HUES6 (cell line): ENCODE results near the gene ASB1.
A peak's percentile ranks its signal among the peaks of the same experiment; 100 is the strongest.

Experiments used
- H3K27ac ChIP-seq: 2 replicates; pipeline ENCODE4 v1.7.0; 2013; ENCODE audit warnings: low read depth, mild to moderate bottlenecking, low read length, inconsistent platforms
- H3K27me3 ChIP-seq: 2 replicates; pipeline ENCODE4 v1.6.1; 2013; ENCODE audit warnings: low read length; ENCODE audit not compliant: control insufficient read depth, insufficient read depth
- H3K36me3 ChIP-seq: 2 replicates; pipeline ENCODE4 v1.6.1; 2013; ENCODE audit warnings: low read length; ENCODE audit not compliant: control insufficient read depth, insufficient read depth
- H3K4me1 ChIP-seq: 2 replicates; pipeline ENCODE4 v1.6.1; 2013; ENCODE audit warnings: low read length; ENCODE audit not compliant: control insufficient read depth, insufficient read depth
- H3K4me3 ChIP-seq: 2 replicates; pipeline ENCODE4 v1.5.1; 2013; ENCODE audit warnings: low read depth, low read length
- H3K9ac ChIP-seq: one replicate; pipeline ENCODE4 v1.6.1; 2013; ENCODE audit warnings: mild to moderate bottlenecking, low read length
- H3K9me3 ChIP-seq: 2 replicates; pipeline ENCODE4 v1.6.1; 2013; ENCODE audit warnings: low read depth, low read length; ENCODE audit not compliant: control insufficient read depth, insufficient read depth

Gene ASB1

GRCh38 chr2:238425979-238426567 is 654 bp upstream of the ASB1 start:
- peak overlapping the region; percentile 95 for H3K27ac ChIP-seq
- no peaks in the 10 kb centered on the region for H3K27me3 ChIP-seq
- 0 out of 2 replicates have a peak, but pooled peaks cover 3% of the 10 kb centered on the region for H3K9me3 ChIP-seq
- H3K9ac ChIP-seq: peak overlapping the region; percentile 89
- peaks cover 19% of the 10 kb centered on the region for H3K4me1 ChIP-seq
- peaks cover 9% of the 10 kb centered on the region for H3K36me3 ChIP-seq
- peak overlapping the region; percentile 80 for H3K4me3 ChIP-seq

DNA sequence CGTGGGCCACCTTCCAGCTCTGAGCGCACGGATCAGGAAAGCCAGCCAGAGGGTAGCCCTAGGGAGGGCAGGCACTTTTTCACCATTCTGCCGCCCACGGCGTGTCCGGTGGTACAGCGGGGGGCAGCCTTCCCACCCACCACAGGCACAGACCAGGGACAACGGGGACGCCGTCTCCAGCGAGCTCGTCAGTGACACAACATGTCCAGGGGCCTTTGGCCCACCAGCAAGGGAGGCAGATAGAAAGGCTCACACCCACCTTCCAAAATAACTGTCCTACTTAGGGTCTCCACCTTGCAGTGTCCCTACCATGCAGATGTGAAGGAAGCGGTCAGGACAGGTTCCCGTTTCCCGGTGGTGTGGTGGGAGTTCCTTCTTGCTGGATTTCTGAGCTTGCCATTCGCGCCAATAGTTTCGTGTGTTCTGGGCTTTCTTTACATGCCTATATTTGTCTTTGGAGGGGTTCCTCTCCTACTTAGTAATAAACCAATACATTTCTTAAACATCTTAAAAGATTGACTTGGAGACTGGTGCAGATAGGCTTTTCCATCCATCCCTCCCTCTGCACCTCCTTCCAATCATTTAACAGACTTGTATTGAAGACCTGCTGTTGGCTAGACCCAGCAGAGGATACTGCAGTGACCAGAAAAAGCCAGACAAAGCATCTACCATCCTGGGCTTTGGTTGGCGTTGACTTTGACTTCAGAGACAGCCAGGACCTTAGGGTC is 872 bp downstream of the ASB1 start:
- Histone ChIP-seq H3K27me3 (no peaks in the 10 kb centered on the region), H3K4me3 (peak overlapping the region; percentile 80), H3K27ac (peak overlapping the region; percentile 95), H3K4me1 (peaks cover 8% of the 10 kb centered on the region; the same call in 1 of the 2 replicates), H3K36me3 (peaks cover 9% of the 10 kb centered on the region), H3K9me3 (0 out of 2 replicates have a peak, but pooled peaks cover 3% of the 10 kb centered on the region), H3K9ac (peak overlapping the region; percentile 89)

DNA sequence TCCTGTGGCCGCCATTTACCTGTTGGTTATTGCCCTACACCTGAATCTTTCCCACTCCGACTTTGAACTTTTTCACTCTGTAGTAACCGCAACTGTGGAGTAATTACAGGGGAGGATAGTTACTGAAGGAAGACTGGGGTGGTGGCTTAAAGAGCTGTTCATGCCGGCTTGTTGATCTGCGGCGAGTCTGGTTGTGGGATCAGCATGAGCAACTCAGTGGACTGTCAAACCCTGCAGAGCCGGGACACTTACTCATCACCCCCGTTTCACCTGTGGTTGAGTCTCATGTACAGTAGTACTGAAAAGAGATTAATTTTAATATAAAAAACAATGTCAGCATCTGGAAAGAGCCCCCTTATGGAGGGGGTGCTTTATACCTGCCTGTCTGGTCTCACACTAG is 2.1 kb downstream of the ASB1 start:
- Histone ChIP-seq H3K36me3 (peaks cover 15% of the 10 kb centered on the region), H3K27ac (no peak overlapping the region), H3K4me1 (peaks cover 8% of the 10 kb centered on the region; the same call in 1 of the 2 replicates), H3K9ac (no peak overlapping the region), H3K9me3 (0 out of 2 replicates have a peak, but pooled peaks cover 3% of the 10 kb centered on the region), H3K27me3 (no peaks in the 10 kb centered on the region), H3K4me3 (no peak overlapping the region)

DNA sequence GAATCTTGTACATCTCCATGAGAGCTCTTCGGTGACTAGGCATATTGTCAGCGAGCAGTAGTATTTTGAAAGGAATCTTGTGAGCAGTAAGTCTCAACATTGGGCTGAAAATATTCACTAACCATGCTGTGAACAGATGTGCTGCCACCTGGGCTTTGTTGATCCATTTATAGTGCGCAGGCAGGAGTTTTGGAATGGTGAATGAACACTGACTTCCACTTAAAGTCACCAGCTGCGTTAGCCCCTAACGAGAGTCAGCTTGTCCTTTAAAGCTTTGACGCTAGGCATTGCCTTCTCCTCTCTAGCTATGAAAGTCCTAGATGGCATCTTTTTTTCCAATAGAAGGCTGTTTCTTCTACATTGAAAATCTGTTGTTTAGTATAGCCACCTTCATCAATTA is 4.1 kb downstream of the ASB1 start:
- Histone ChIP-seq H3K27me3 (no peaks in the 10 kb centered on the region), H3K4me1 (peaks cover 3% of the 10 kb centered on the region; the same call in 1 of the 2 replicates), H3K27ac (no peak overlapping the region), H3K9ac (no peak overlapping the region), H3K36me3 (peaks cover 35% of the 10 kb centered on the region), H3K9me3 (0 out of 2 replicates have a peak, but pooled peaks cover 3% of the 10 kb centered on the region), H3K4me3 (no peak overlapping the region)

DNA sequence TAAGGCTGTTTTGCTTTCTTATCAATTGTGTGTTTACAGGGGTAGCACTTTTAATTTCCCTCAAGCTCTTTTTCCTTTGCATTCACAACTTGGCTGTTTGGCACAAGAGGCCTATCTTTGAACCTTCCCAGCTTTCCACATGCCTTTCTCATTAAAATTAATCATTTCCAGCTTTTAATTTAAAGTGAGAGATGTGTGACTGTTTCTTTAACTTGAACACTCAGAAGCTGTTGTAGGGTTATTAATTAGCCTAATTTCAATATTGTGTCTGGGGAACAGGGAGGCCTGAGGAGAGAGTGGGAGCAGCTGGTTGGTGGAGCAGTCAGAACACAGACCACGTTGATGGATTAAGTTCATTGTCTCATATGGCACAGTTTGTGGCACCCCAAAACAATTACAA is 4.7 kb downstream of the ASB1 start:
- Histone ChIP-seq H3K9ac (no peak overlapping the region), H3K4me1 (no peaks in the 10 kb centered on the region), H3K9me3 (0 out of 2 replicates have a peak, but pooled peaks cover 3% of the 10 kb centered on the region), H3K4me3 (no peak overlapping the region), H3K27ac (no peak overlapping the region), H3K36me3 (peaks cover 40% of the 10 kb centered on the region), H3K27me3 (no peaks in the 10 kb centered on the region)

GRCh38 chr2:238433300-238433915 is 6.7 kb downstream of the ASB1 start:
- H3K36me3 ChIP-seq: peaks cover 55% of the 10 kb centered on the region

DNA sequence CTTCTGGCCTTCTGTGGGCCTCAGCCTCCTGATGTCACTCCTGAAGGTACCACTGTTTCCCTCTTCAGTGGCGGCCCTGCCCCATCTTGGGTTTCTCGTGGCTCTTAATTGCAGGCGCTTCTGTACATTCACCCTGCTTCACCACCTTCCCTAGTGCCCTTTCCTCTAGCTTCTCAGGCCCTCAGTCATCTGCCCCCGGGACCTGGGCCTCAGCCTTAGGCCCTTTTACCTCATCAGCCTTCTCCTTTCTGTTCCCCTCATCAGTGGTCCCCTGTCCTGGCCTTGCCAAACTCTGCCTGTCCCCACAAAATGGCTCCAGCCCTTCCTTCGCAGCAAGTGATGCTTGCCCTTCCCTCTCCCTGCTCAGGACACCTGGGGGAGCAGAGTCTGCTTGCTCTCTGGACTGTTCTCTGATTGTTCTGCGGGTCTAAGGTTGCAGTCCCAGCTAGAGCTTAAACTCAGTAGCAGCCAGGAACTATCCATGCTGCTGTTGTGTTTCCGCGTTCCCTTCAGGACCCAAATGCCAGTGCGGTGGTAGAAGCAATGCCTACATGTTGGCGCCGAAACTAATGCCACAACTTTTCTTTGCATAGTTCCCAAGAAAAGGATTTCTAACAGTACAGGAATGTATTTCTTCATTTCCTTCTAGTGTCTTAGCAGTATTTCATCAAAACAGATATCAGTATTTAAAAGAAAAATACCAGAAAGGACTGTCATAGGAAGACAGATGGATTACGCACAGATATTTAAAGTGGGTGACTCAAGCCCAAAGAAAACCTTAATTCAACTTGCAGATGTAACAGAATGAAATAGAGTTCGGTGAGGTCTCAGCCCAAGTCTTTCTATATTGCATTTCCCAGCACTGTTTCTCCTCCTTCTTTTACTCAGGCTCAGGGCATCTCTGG is 7.5 kb downstream of the ASB1 start:
- H3K27ac ChIP-seq: no peak overlapping the region
- no peaks in the 10 kb centered on the region for H3K27me3 ChIP-seq
- no peak overlapping the region for H3K4me3 ChIP-seq
- H3K9ac ChIP-seq: no peak overlapping the region
- H3K4me1 ChIP-seq: no peaks in the 10 kb centered on the region
- H3K9me3 ChIP-seq: 0 out of 2 replicates have a peak, but pooled peaks cover 3% of the 10 kb centered on the region
- peaks cover 63% of the 10 kb centered on the region for H3K36me3 ChIP-seq

More at GRCh38 chr2:238433300-238433915, 6.7 kb downstream of the ASB1 start:
- Histone ChIP-seq H3K9ac (no peak overlapping the region), H3K27ac (no peak overlapping the region), H3K27me3 (no peaks in the 10 kb centered on the region), H3K4me1 (no peaks in the 10 kb centered on the region), H3K9me3 (0 out of 2 replicates have a peak, but pooled peaks cover 3% of the 10 kb centered on the region), H3K4me3 (no peak overlapping the region)

GRCh38 chr2:238434846-238435751 is 8.4 kb downstream of the ASB1 start:
- H3K9me3 ChIP-seq: 0 out of 2 replicates have a peak, but pooled peaks cover 3% of the 10 kb centered on the region
- no peaks in the 10 kb centered on the region for H3K27me3 ChIP-seq
- H3K4me1 ChIP-seq: no peaks in the 10 kb centered on the region
- no peak overlapping the region for H3K4me3 ChIP-seq
- peaks cover 72% of the 10 kb centered on the region for H3K36me3 ChIP-seq
- no peak overlapping the region for H3K27ac ChIP-seq
- no peak overlapping the region for H3K9ac ChIP-seq

DNA sequence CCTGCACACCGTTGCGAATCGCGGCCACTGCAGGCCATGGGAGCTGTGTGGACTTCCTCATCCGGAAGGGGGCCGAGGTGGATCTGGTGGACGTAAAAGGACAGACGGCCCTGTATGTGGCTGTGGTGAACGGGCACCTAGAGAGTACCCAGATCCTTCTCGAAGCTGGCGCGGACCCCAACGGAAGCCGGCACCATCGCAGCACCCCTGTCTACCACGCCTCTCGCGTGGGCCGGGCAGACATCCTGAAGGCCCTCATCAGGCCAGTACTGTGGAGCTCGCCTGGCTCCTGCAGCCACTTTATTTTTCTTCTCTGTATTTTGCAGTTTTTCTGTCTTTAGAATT is 9.0 kb downstream of the ASB1 start:
- no peak overlapping the region for H3K27ac ChIP-seq
- no peaks in the 10 kb centered on the region for H3K27me3 ChIP-seq
- H3K9me3 ChIP-seq: 0 out of 2 replicates have a peak, but pooled peaks cover under 1% of the 10 kb centered on the region
- H3K36me3 ChIP-seq: peaks cover 72% of the 10 kb centered on the region
- no peak overlapping the region for H3K9ac ChIP-seq
- H3K4me3 ChIP-seq: no peak overlapping the region
- H3K4me1 ChIP-seq: no peaks in the 10 kb centered on the region
